Ishikawa (cell line): ENCODE measurements around the gene SGK1.

ENCODE experiments used
- CEBPB ChIP-seq: IDR thresholded peaks from 2 replicates; pipeline ENCODE4 v1.6.1; 2012
- CREB1 ChIP-seq: IDR thresholded peaks from 2 replicates; pipeline ENCODE4 v1.6.1; 2012; ENCODE audit warnings: low read depth
- EGR1 ChIP-seq: IDR thresholded peaks from 2 replicates; pipeline ENCODE4 v1.6.1; 2012
- EP300 ChIP-seq: IDR thresholded peaks from 2 replicates; pipeline ENCODE4 v1.6.1; 2012; ENCODE audit warnings: borderline replicate concordance
- FOXM1 ChIP-seq: IDR thresholded peaks from 2 replicates; pipeline ENCODE4 v1.6.1; 2012; ENCODE audit warnings: low read depth, borderline replicate concordance
- NFIC ChIP-seq: IDR thresholded peaks from 2 replicates; pipeline ENCODE4 v1.6.1; 2012
- RAD21 ChIP-seq: IDR thresholded peaks from 2 replicates; pipeline ENCODE4 v1.6.1; 2012; ENCODE audit warnings: low read depth
- REST ChIP-seq: IDR thresholded peaks from 2 replicates; pipeline ENCODE4 v1.6.1; 2012; ENCODE audit warnings: low read depth, mild to moderate bottlenecking
- TAF1 ChIP-seq: IDR thresholded peaks from 2 replicates; pipeline ENCODE4 v1.6.1; 2012; ENCODE audit warnings: low read depth, mild to moderate bottlenecking
- TCF12 ChIP-seq: IDR thresholded peaks from 2 replicates; pipeline ENCODE4 v1.6.1; 2012; ENCODE audit warnings: low read depth
- TEAD4 ChIP-seq: IDR thresholded peaks from 2 replicates; pipeline ENCODE4 v1.6.1; 2012
- USF1 ChIP-seq: IDR thresholded peaks from 2 replicates; pipeline ENCODE4 v1.6.1; 2012
- YY1 ChIP-seq: IDR thresholded peaks from 2 replicates; pipeline ENCODE4 v1.6.1; 2012; ENCODE audit warnings: low read depth
- ZBTB7A ChIP-seq: IDR thresholded peaks from 2 replicates; pipeline ENCODE4 v1.6.1; 2012; ENCODE audit warnings: low read depth
- TF ChIP-seq, protein P1 (sequence below): IDR thresholded peaks from 2 replicates; pipeline ENCODE4 v1.6.1; 2012

SGK1 gene

DNA sequence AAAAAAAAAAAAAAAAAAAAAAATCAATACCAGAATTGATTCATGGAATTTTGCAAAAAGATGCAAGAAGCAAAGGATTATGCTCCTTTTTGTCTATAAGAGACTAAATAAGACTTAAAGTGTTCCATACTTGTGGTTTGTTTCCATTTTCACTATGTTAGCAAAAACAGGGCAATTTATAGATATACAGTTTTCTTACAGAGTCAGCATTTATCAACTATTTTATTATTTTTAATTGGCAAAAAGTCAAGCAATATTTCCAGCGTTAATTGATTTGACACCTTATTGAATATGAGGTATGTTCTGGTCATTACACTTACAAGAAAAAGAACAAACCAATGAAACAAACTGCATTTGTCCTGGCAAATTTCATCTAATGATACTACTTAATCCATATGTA is 5.4 kb upstream of the SGK1 start:
- TF ChIP-seq, protein P1, sequence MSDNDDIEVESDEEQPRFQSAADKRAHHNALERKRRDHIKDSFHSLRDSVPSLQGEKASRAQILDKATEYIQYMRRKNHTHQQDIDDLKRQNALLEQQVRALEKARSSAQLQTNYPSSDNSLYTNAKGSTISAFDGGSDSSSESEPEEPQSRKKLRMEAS = no peak
- TF ChIP-seq CREB1 = no peak
- TF ChIP-seq TCF12 = no peak
- no peak for TF ChIP-seq EP300
- TF ChIP-seq TEAD4 = no peak
- TF ChIP-seq RAD21 = no peak

DNA sequence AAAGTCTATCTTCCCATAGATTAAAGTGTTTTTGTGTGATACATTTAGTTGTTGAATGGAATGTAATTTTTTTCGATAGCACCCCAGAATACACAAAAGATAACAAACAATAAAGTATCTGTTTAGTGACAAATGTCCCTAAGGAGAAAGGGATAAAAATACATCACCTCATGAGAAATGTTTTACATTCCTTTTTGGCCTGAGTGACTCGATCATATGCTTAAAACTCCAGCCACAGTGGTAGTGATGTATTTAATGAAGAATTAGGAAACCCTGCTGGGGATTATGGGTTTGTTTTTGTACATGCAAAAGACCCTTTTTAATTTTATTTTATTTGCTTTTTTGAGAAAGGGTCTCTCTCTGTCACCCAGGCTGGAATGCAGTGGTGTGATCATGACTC is 4.3 kb upstream of the SGK1 start:
- TF ChIP-seq, protein P1 = no peak
- TF ChIP-seq CREB1 (no peak), EP300 (no peak), EGR1 (no peak), TEAD4 (no peak), NFIC (no peak), RAD21 (no peak), TAF1 (no peak), USF1 (no peak), TCF12 (no peak), ZBTB7A (no peak)

DNA sequence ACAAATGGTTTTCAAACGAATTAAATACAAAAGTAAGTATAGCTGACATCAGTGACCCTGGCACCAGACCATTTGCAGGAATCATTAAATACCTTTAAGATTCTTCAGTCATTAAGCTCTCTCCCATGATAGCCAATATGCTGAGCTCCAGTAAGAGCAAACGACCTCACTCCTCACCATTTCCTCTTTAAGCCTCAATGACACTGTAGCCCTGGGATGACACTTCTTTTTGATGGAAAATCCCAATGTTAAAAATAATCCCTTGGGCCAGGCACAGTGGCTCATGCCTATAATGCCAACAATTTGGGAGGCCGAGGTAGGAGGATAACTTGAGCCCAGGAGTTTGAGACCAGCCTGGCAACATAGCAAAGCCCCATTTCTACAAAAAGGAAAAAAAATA is 3.3 kb upstream of the SGK1 start:
- no peak for TF ChIP-seq NFIC
- no peak for TF ChIP-seq EGR1
- no peak for TF ChIP-seq REST
- no peak for TF ChIP-seq CREB1
- no peak for TF ChIP-seq TEAD4
- TF ChIP-seq, protein P1 = no peak
- no peak for TF ChIP-seq YY1
- TF ChIP-seq RAD21 = no peak
- no peak for TF ChIP-seq TCF12
- no peak for TF ChIP-seq CEBPB
- no peak for TF ChIP-seq EP300
- TF ChIP-seq TAF1 = no peak
- TF ChIP-seq ZBTB7A = no peak
- TF ChIP-seq FOXM1 = no peak
- TF ChIP-seq USF1 = no peak

GRCh38 chr6:134318974-134319281 is 1.0 kb upstream of the SGK1 start:
- TF ChIP-seq TCF12 = no peak
- TF ChIP-seq NFIC = no peak
- no peak for TF ChIP-seq REST
- no peak for TF ChIP-seq ZBTB7A
- TF ChIP-seq CREB1 = no peak
- TF ChIP-seq, protein P1 = no peak
- TF ChIP-seq RAD21 = no peak

- TF ChIP-seq YY1 (no peak), TEAD4 (no peak), USF1 (no peak), EP300 (no peak), CEBPB (no peak), EGR1 (no peak), ZBTB7A (no peak), FOXM1 (no peak), NFIC (no peak), TAF1 (no peak), CREB1 (no peak), TCF12 (no peak), REST (no peak), RAD21 (no peak)
- TF ChIP-seq, protein P1 = no peak
Observed at GRCh38 chr6:134318236-134318973, 493 bp upstream of the SGK1 start.
